Neural cell (in vitro differentiated cells): Measurements from ENCODE around the gene SIRPG. TPM values are rescaled to one million over a fixed set of nuclear protein-coding genes. Genes with fewer than 3 reads are reported as not detected.

ENCODE experiments used
- H2AFZ ChIP-seq: fragments of 200-600, 300-800 bp; sonication (generic), shearing (Covaris generic); 2 replicates; pipeline ENCODE4 v1.6.0; 2014; ENCODE audit warnings: low read depth, mild to moderate bottlenecking, antibody characterized with exemption, low read length, moderate library complexity
- H3F3A ChIP-seq: fragments of 200-600 bp; shearing (Covaris generic); 2 replicates; pipeline ENCODE4 v1.6.1; 2016; ENCODE audit warnings: mild to moderate bottlenecking, moderate library complexity, mixed read lengths, antibody characterized with exemption, low read length; ENCODE audit not compliant: insufficient read depth, poor library complexity, severe bottlenecking
- H3K27ac ChIP-seq: fragments of 200-600, 300-800 bp; sonication (generic), shearing (Covaris generic); 2 replicates; pipeline ENCODE4 v1.5.1; 2014; ENCODE audit warnings: mild to moderate bottlenecking, low read length, moderate library complexity
- H3K27me3 ChIP-seq: fragments of 300-800, 200-600 bp; sonication (generic), shearing (Covaris generic); 2 replicates; pipeline ENCODE4 v1.6.0; 2014; ENCODE audit warnings: mild to moderate bottlenecking, low read depth, low read length, moderate library complexity; ENCODE audit not compliant: insufficient read depth
- H3K36me3 ChIP-seq: fragments of 300-800, 200-600 bp; sonication (generic), shearing (Covaris generic); 2 replicates; pipeline ENCODE4 v1.5.1; 2014; ENCODE audit warnings: mild to moderate bottlenecking, antibody characterized with exemption, low read length, moderate library complexity; ENCODE audit not compliant: insufficient read depth
- H3K4me2 ChIP-seq: fragments of 300-800, 200-600 bp; sonication (generic), shearing (Covaris generic); 2 replicates; pipeline ENCODE4 v1.6.0; 2014; ENCODE audit warnings: mild to moderate bottlenecking, low read length
- H3K4me3 ChIP-seq: fragments of 300-800, 200-600 bp; sonication (generic), shearing (Covaris generic); 2 replicates; pipeline ENCODE4 v1.5.1; 2014; ENCODE audit warnings: mild to moderate bottlenecking, low read length, moderate library complexity
- H3K79me2 ChIP-seq: fragments of 200-600 bp; shearing (Covaris generic); replicated peaks from 2 replicates; pipeline ENCODE4 v1.6.0; 2014; ENCODE audit warnings: mild to moderate bottlenecking, low read length, moderate library complexity; ENCODE audit not compliant: insufficient read depth
- H3K9ac ChIP-seq: fragments of 300-800, 200-600 bp; sonication (generic), shearing (Covaris generic); 2 replicates; pipeline ENCODE4 v1.6.1; 2016; ENCODE audit warnings: mild to moderate bottlenecking, low read length, mixed read lengths
- H3K9me2 ChIP-seq: fragments of 200-600 bp; shearing (Covaris generic); 2 replicates; pipeline ENCODE4 v1.6.1; 2016; ENCODE audit warnings: mild to moderate bottlenecking, low read length, mixed read lengths; ENCODE audit not compliant: insufficient read depth
- H3K9me3 ChIP-seq: fragments of 200-600, 300-800 bp; sonication (generic), shearing (Covaris generic); 2 replicates; pipeline ENCODE4 v1.6.1; 2016; ENCODE audit warnings: mild to moderate bottlenecking, mixed run types, low read length, moderate library complexity, mixed read lengths
- H4K20me1 ChIP-seq: fragments of 200-600 bp; shearing (Covaris generic); 2 replicates; pipeline ENCODE4 v1.6.1; 2016; ENCODE audit warnings: mild to moderate bottlenecking, mixed run types; ENCODE audit not compliant: insufficient read depth
- EP300 ChIP-seq: fragments of 450-650 bp; conservative IDR thresholded peaks from 2 replicates; pipeline ENCODE4 v1.6.1; 2014; ENCODE audit warnings: antibody characterized with exemption, mild to moderate bottlenecking, moderate library complexity; ENCODE audit not compliant: poor library complexity, severe bottlenecking
- EZH2 ChIP-seq: fragments of 200-600, 300-800 bp; shearing (Covaris generic), sonication (generic); IDR thresholded peaks from 2 replicates; pipeline ENCODE4 v1.6.1; 2014; ENCODE audit warnings: antibody characterized with exemption, low read length, borderline replicate concordance, mild to moderate bottlenecking; ENCODE audit not compliant: insufficient read depth, poor library complexity, severe bottlenecking
- MXI1 ChIP-seq: fragments of 450-650 bp; conservative IDR thresholded peaks from 2 replicates; pipeline ENCODE4 v1.6.1; 2014; ENCODE audit warnings: antibody characterized with exemption, mild to moderate bottlenecking; ENCODE audit not compliant: poor library complexity, severe bottlenecking
- POLR2AphosphoS5 ChIP-seq: IDR thresholded peaks from 2 replicates; pipeline ENCODE4 v1.6.1; 2012
- SMC3 ChIP-seq: fragments of 450-650 bp; conservative IDR thresholded peaks from 2 replicates; pipeline ENCODE4 v1.6.1; 2014; ENCODE audit warnings: antibody characterized with exemption, mild to moderate bottlenecking, moderate library complexity; ENCODE audit not compliant: poor library complexity
- polyA plus RNA-seq: library from polyadenylated mRNA; depleted of rRNA; stranded (reverse); fragments of >200 nt; gene quantifications from 2 replicates; pipeline ENCODE4 v1.2.3, GENCODE V29; 2014
- TF ChIP-seq, protein P1 (sequence below): fragments of 450-650 bp; IDR thresholded peaks from 2 replicates; pipeline ENCODE4 v1.5.1; 2014; ENCODE audit warnings: antibody characterized with exemption, mild to moderate bottlenecking, moderate library complexity; ENCODE audit not compliant: poor library complexity, severe bottlenecking
- TF ChIP-seq, protein P2 (sequence below): IDR thresholded peaks from 2 replicates; pipeline ENCODE4 v1.6.1; 2012; ENCODE audit warnings: borderline replicate concordance

Gene SIRPG
- polyA plus RNA-seq, 1 donor from 2014 or later, result not detected

DNA sequence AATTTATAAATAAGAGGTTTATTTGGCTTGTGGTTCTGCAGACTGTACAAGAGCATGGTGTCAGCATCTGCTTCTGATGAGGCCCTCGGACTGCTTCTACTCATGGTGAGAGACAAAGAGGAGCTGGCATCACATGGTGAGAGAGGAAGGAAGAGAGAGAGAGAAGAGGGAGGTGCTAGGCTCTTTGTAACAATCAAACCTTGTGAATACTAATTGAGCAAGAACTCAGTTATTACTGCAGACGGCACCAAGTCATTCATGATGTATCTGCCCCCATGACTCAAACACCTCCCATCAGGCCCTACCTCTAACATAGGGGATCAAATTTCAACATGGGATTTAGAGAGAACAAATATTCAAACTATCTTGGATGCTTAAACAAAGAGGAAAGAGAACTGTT lies 6.3 kb upstream of the SIRPG start:
- Histone ChIP-seq H2AFZ (no peak overlapping the region), H3K4me3 (no peak overlapping the region)
- no peak for TF ChIP-seq POLR2AphosphoS5
- no peak for TF ChIP-seq MXI1

DNA sequence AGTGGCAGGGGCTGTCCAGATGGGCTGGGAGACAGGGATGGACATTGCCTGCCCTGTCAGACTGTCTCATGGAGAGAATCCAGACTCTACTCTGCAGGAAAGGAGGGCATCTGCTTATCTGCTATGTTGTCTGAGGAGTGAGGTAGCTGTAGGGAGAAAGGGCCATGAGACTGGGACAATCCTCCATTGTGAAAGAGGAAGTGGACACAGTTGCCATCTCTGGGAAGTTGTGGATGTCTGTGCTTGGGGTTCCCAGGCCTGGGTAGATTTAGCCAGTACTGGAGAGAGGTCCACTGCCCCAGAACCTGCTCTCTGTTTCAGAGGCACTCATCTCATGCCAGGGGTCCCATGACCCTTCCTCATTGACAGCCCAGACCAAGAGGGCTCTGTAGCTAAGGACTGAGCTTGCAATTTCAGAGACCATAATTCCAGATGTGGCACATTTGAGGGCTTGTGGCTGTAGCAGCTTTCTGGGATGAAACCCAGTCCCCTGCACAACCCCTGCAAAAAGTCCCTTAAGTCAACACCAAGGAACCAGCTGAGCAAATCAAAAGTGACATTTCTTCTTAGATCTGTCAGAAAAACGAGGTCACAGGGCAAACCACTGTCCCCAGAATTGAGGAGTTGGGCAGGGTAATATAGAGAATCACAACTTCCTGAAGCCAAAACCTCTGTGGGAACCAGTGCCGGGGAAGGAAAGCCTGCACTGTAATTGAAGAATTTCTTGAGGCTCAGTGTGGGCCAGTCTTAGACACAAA lies 4.1 kb upstream of the SIRPG start:
- no peak for TF ChIP-seq SMC3
- TF ChIP-seq EP300, result no peak
- no peak for TF ChIP-seq POLR2AphosphoS5
- TF ChIP-seq EZH2, result no peak
- TF ChIP-seq, protein P1, sequence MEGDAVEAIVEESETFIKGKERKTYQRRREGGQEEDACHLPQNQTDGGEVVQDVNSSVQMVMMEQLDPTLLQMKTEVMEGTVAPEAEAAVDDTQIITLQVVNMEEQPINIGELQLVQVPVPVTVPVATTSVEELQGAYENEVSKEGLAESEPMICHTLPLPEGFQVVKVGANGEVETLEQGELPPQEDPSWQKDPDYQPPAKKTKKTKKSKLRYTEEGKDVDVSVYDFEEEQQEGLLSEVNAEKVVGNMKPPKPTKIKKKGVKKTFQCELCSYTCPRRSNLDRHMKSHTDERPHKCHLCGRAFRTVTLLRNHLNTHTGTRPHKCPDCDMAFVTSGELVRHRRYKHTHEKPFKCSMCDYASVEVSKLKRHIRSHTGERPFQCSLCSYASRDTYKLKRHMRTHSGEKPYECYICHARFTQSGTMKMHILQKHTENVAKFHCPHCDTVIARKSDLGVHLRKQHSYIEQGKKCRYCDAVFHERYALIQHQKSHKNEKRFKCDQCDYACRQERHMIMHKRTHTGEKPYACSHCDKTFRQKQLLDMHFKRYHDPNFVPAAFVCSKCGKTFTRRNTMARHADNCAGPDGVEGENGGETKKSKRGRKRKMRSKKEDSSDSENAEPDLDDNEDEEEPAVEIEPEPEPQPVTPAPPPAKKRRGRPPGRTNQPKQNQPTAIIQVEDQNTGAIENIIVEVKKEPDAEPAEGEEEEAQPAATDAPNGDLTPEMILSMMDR, result no peak
- TF ChIP-seq, protein P2, sequence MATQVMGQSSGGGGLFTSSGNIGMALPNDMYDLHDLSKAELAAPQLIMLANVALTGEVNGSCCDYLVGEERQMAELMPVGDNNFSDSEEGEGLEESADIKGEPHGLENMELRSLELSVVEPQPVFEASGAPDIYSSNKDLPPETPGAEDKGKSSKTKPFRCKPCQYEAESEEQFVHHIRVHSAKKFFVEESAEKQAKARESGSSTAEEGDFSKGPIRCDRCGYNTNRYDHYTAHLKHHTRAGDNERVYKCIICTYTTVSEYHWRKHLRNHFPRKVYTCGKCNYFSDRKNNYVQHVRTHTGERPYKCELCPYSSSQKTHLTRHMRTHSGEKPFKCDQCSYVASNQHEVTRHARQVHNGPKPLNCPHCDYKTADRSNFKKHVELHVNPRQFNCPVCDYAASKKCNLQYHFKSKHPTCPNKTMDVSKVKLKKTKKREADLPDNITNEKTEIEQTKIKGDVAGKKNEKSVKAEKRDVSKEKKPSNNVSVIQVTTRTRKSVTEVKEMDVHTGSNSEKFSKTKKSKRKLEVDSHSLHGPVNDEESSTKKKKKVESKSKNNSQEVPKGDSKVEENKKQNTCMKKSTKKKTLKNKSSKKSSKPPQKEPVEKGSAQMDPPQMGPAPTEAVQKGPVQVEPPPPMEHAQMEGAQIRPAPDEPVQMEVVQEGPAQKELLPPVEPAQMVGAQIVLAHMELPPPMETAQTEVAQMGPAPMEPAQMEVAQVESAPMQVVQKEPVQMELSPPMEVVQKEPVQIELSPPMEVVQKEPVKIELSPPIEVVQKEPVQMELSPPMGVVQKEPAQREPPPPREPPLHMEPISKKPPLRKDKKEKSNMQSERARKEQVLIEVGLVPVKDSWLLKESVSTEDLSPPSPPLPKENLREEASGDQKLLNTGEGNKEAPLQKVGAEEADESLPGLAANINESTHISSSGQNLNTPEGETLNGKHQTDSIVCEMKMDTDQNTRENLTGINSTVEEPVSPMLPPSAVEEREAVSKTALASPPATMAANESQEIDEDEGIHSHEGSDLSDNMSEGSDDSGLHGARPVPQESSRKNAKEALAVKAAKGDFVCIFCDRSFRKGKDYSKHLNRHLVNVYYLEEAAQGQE, result no peak
- H3K9me3 ChIP-seq, result no peaks in the 10 kb centered on the region
- no peaks in the 10 kb centered on the region for H3K9me2 ChIP-seq
- no peaks in the 10 kb centered on the region for H3K36me3 ChIP-seq
- H3K27me3 ChIP-seq, result no peaks in the 10 kb centered on the region
- no peak overlapping the region for H3K4me3 ChIP-seq
- no peak overlapping the region for H3K4me2 ChIP-seq
- no peak overlapping the region for H3K27ac ChIP-seq
- H3K79me2 ChIP-seq, result no peaks in the 10 kb centered on the region
- H3K9ac ChIP-seq, result no peak overlapping the region
- no peaks in the 10 kb centered on the region for H3F3A ChIP-seq
- no peaks in the 10 kb centered on the region for H4K20me1 ChIP-seq
- H2AFZ ChIP-seq, result no peak overlapping the region

More for the DNA sequence above, 6.3 kb upstream of the SIRPG start:
- no peaks in the 10 kb centered on the region for H3K9me3 ChIP-seq
- H3K4me2 ChIP-seq, result no peak overlapping the region
- H4K20me1 ChIP-seq, result no peaks in the 10 kb centered on the region
- H3K79me2 ChIP-seq, result no peaks in the 10 kb centered on the region
- no peaks in the 10 kb centered on the region for H3F3A ChIP-seq
- H3K27ac ChIP-seq, result no peak overlapping the region
- H3K27me3 ChIP-seq, result no peaks in the 10 kb centered on the region
- H3K36me3 ChIP-seq, result no peaks in the 10 kb centered on the region
- H3K9me2 ChIP-seq, result no peaks in the 10 kb centered on the region
- no peak overlapping the region for H3K9ac ChIP-seq

DNA sequence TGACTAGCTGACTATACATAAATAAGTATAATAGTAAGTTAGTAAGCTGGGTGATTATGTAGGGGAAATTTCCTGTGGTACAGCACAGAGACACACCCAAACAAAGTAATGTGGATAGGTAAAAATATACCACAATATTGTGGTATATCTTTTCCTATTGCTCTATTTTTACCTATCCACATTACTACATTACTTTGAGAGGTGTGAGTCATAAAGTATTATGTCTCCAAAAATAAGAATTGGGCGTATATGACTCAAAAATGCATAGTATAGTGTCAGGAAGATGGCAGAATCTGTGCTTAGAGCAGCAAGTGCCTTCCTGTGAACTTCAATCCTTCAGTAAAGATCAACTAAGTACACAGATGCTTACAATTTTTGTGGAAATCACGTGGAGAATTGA lies 2.7 kb upstream of the SIRPG start:
- H3K27me3 ChIP-seq, result no peaks in the 10 kb centered on the region
- H3K4me3 ChIP-seq, result no peak overlapping the region
- no peaks in the 10 kb centered on the region for H4K20me1 ChIP-seq
- H3K9ac ChIP-seq, result no peak overlapping the region
- no peaks in the 10 kb centered on the region for H3K9me2 ChIP-seq
- H2AFZ ChIP-seq, result no peak overlapping the region
- H3K4me2 ChIP-seq, result no peak overlapping the region
- H3K36me3 ChIP-seq, result no peaks in the 10 kb centered on the region
- TF ChIP-seq SMC3 (no peak), MXI1 (no peak)
- H3K27ac ChIP-seq, result no peak overlapping the region
- H3K79me2 ChIP-seq, result no peaks in the 10 kb centered on the region
- H3K9me3 ChIP-seq, result no peaks in the 10 kb centered on the region
- H3F3A ChIP-seq, result no peaks in the 10 kb centered on the region
